Activated T-cell treated with anti-CD3 and anti-CD28 coated beads for 24 hours (primary cell): ENCODE results near the gene DOK7.

Source experiments
- DNase-seq: peaks from one replicate; pipeline ENCODE4 v3.0.0-alpha.2; 2020; ENCODE audit warnings: low read depth

DOK7 gene

GRCh38 chr4:3475041-3475712, 12.1 kb downstream of the DOK7 start:
- no peak for DNase-seq

GRCh38 chr4:3475713-3476260, 12.7 kb downstream of the DOK7 start:
- DNase-seq, result no peak

- DNase-seq, result no peak
Observed at GRCh38 chr4:3476341-3476747, 13.2 kb downstream of the DOK7 start.

- no peak for DNase-seq
Observed at GRCh38 chr4:3476936-3477749, 14.0 kb downstream of the DOK7 start.

- no peak for DNase-seq
Observed at GRCh38 chr4:3477750-3478430, 14.8 kb downstream of the DOK7 start.

GRCh38 chr4:3478446-3479357, 15.6 kb downstream of the DOK7 start:
- no peak for DNase-seq

GRCh38 chr4:3479358-3480101, 16.4 kb downstream of the DOK7 start:
- DNase-seq, result no peak

GRCh38 chr4:3480528-3481112, 17.5 kb downstream of the DOK7 start:
- peak; percentile 63 for DNase-seq

GRCh38 chr4:3481113-3481531, 18.0 kb downstream of the DOK7 start:
- DNase-seq, result no peak

GRCh38 chr4:3481783-3482393, 18.8 kb downstream of the DOK7 start:
- DNase-seq, result no peak

GRCh38 chr4:3482707-3483106, 19.6 kb downstream of the DOK7 start:
- DNase-seq, result no peak

- DNase-seq, result no peak
Observed at GRCh38 chr4:3483471-3483921, 20.4 kb downstream of the DOK7 start.

- DNase-seq, result no peak
Observed at GRCh38 chr4:3484057-3484973, 21.2 kb downstream of the DOK7 start.

- DNase-seq, result no peak
Observed at GRCh38 chr4:3485011-3485791, 22.1 kb downstream of the DOK7 start.

- DNase-seq, result no peak
Observed at GRCh38 chr4:3485886-3486540, 22.9 kb downstream of the DOK7 start.

GRCh38 chr4:3486541-3487540, 23.7 kb downstream of the DOK7 start:
- DNase-seq, result no peak
